NCI-H1092 (cell line): ENCODE measurements around the gene MAP3K5.
"Not testable (repeated sequence)": the region's sequence is repeated elsewhere in the genome, so short reads cannot be mapped to it uniquely, and the experiment has no call there.

Experiments
- DNase-seq: peaks from one replicate; lab custom pipeline; 2025; lab: John Stamatoyannopoulos, UW

The MAP3K5 gene

DNA sequence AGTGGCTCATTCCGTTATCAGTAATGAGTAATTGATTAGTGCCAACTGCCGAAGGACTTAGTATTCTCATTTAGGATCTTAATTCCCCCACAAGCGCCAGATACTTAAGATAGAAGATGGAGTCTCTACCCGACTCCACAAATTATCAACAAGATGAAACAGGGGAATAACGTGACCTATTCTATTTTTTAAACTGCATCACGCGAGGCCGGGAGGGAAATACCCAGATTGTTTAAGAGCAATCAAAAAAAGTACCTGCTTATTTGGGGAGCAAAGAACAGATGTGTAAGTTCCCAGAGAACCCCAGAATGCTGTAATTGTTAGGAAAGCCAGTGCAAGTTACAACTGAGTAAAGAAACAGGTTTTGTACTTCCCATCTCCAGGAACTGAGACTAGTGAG is 1.1 kb upstream of the MAP3K5 start:
- DNase-seq: no peak

- no peak for DNase-seq
Observed at GRCh38 chr6:136792095-136792409, 225 bp downstream of the MAP3K5 start.

DNA sequence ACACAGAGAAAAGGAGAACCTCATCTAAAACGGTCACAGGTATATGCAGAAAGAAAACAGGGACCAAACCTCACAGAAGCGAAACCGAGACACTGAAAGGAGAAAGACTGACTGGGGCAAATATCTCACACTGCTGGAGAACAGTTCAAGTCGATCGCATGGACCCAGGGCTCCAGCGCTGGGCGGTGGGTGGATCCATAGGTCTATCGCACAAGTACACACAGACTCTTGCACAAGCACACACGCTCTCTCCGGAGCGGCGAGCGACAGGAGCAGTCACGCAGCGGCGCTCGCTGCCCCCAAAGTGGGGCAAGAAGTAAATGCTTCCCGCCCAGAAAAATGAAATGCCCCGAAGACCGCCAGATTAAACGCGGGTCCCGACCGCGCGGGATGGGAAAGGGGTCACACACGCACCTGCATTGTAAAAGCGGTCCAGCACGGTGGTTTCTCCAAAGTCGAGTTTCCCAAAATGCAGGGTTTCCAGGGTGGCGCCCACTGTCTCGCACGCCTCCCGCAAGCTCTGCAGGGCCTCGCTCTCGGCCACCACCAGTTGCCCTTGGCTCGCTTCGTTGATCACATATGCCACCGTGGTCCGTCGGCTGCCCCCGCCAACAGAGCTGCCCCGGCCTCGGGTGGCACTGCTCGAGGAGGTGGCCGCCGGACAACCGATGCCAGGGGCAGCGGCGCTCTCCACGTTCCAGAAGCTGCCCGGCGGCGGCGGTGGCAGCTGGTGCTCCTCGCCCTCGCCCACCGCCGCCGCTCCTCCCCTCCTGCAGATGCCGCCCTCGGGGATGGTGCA is 782 bp downstream of the MAP3K5 start:
- DNase-seq: no peak

DNA sequence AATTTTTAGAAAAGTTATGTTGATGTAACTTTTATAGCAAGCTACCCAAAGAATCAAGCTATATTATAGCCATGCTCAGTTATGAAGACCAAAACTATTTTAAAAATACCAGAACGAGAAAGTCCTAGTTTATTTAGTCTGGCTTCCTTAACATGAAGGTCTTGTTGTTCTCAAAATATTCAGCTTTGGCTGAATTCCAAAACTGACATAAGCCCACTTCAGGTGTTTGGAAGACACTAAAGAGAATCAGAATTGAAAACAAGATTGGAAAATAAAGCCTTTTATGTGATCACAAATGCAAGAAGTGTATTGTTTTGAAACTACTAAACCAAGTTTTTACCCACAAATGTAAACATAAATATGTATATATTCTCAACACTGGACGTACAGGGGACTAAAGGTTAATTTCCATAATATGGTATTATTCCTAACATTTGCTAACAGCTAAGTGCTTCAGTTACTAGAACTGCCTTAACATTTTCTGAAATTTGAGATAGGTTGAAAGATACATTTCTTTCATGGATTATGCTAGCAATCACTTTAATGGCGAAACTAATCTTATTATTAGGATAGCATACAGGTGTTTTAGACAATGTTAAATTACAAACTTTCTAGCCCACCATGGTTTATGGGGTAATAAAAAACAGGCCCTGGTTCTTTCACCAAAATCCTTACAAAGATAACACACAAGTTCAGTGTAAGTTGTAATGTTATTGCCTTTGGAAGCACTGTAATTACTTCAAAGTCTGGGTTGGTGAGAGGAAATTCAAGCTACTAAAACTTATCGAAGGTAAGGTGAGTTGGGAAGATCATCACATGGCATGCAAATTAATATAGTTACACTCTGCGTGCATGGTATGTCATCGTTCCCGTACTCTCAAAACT is 1.6 kb downstream of the MAP3K5 start:
- no peak for DNase-seq

DNA sequence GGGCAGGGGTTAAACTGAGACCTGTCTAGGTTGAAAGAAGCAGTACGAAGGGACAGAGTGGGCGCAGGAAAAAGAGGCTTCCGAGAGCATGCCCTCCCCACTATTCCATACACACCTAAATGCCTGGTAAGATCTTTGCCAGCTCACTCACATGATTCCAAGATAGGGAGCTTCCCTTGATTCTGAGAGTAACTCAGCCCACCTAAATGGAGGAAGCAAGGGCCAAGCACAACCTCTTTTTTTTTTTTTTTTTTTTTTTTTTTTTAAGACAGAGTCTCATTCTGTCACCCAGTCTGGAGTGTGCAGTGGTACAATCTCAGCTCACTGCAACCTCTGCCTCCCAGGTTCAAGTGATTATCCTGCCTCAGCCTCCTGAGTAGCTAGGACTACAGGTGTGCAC is 2.8 kb downstream of the MAP3K5 start:
- not testable (repeated sequence) for DNase-seq

DNA sequence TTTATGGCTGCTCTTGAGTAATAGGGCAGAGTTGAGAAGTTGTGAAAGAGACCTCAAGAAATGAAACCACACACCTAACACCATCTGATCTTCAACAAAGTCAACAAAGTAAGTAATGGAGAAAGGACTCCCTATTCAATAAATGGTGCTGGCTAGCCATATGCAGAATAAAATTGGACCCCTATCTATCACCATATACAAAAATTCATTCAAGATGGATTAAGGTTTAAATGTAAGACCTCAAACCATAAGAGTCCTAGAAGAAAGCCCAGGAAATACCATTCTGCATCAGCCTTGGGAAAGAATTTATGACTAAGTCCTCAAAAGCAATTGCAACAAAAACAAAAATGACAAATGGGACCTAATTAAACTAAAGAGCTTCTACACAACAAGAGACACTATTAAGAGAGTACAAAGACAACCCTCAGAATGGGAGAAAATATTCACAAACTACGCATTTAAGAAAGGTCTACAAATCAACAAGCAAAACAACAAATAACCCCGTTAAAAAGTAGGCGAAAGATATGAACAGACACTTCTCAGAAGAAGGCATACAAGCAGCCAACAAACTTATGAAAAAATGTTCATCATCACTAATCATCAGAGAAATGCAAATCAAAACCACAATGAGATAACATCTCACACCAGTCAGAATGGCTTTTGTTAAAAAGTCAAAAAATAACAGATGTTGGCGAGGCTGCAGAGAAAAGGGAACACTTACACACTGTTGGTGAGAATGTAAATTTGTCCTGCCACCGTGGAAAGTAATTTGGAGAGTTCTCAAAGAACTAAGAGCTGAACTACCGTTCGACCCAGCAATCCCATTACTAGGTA is 4.0 kb downstream of the MAP3K5 start:
- DNase-seq: no peak

DNA sequence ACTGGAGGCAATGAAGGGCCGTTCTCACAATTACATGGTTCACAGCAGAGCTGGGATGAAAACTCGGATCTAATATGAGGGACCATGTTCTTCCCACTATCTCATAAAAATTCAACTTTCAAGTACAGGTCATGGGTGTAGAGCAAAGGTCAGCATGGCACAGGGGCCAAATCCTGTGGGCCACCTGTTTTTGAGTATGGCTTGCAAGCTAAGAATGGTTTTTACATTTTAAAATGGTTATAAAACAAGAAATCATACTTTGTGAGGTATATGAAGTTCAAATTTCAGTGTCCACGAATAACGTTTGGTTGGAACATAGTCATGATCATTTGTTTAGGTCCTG is 4.6 kb downstream of the MAP3K5 start:
- no peak for DNase-seq

DNA sequence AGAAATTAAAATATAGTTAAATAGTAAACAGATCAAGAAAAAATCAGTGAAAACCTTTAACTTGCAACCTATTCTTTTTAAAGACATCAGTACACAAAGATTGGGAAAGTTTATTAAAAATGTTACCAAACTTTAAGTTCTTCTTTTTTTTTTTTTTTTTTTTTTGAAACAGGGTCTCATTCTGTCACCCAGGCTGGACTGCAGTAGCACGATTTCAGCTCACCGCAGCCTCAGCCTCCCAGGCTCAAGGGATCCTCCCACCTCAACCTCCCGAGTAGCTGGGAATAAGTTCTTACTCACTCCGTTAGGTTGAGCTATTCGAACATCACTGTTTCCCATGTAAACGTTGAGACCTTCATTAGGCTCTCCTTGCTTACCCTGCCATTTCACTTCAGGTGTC is 5.6 kb downstream of the MAP3K5 start:
- no peak for DNase-seq

DNA sequence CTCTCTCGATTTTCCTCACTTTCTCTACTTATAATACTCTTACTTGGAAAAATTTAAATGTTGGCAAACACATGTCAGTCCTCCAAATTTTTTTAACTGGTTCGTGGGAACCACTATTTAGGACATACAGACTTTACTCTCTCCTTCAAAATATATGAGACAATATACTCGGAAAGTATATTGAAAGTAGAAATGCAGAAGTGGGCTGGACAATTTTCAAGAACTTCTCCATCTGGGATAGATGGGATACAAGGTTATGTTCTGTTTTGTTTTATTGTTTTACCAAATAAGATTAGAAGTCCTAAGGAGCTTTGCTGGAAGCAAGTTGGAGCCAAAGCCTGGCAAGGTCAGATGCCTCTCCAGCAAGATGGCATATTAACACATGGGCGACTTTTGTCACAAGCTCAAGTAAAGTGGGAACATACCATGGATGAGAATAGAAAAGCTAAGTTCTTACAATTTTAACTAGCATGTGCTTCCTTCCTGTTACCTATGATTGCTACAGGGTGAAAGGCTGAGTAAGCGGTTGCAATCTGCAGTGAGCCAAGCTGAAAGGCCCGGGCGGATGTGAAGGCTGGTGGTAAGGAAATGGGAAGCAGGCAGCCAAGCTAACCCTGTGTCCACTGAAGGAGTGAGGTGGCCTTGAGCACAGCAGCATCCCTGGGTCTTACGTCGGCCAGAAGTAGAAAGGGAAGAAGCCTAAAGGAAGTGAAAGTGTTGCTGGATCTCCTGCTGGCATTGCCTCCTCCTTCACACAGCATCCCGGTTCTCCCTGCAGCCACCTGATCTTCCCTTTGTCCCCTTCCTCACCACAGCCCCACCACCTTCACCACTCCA is 7.1 kb downstream of the MAP3K5 start:
- no peak for DNase-seq

DNA sequence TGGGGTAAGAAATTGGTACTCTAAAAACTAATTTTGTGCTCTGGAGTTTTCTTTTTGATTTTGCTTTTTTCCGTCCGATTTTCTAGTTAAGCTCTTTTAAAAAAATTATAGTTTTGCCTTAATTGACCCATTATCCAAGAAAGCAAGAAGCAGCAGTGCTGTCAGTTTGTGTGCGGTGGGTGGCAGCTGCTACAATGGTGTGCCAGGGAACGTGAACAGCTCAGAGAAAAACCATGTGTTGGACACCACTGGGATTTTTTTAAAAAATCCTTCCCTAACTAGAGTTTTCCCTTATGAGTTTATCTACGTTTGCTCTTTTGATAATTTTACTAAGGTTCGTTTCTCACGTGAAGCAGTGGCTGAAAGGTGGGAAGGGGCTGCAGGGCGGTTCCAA is 8.0 kb downstream of the MAP3K5 start:
- DNase-seq: no peak

GRCh38 chr6:136783495-136784270 is 8.6 kb downstream of the MAP3K5 start:
- no peak for DNase-seq

DNA sequence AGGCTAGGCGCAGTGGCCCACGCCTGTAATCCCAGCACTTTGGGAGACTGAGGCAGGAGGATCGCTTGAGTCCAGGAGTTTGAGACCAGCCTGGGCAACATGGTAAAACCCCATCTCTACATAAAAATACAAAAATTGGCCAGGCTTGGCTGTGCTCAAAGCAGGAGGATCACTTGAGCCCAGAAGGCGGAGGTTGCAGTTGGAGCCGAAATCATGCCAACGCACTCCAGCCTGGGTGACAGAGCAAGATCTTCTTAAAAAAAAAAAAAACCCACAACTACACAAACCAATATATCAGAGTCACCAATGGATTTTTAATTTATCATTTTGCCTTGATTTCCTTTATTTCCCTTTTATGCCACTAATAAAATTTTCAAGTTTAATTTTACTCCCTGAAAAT is 9.3 kb downstream of the MAP3K5 start:
- no peak for DNase-seq

DNA sequence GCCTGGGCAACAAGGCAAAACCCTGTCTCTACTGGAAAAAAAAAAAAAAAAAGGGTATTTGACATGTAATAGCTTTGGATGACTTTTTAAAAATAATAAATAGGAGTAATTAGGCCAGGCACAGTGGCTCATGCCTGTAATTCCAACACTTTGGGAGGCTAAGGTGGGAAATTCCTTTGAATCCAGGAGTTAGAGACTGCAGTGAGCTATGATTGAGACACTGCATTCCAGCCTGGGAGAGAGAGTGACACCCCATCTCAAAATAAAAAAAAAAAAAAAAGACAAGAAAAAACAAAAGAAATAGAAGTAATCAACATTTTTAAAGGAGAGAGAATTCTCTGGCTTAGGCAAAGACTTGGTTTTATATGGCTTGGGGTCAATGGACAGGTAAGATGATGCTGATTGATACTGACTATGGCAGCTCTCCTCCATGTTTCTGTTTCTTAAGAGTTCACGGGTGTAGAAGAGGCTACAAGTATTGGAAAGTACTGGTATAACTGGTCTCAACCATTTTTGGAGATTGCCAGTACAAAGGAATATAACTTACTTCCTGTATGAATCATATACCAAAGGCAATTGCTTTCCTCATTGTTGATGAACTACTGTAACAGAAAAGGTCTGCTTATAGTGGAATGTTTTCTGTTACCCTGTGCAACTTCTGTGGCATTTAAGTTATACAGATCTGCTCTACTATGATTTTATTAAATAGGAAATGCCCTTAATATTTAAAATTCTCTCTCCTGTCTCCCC is 10.1 kb downstream of the MAP3K5 start:
- DNase-seq: no peak

GRCh38 chr6:136780972-136781371 is 11.3 kb downstream of the MAP3K5 start:
- no peak for DNase-seq

- no peak for DNase-seq
Observed at GRCh38 chr6:136779682-136780081, 12.6 kb downstream of the MAP3K5 start.

- DNase-seq: no peak
Observed at GRCh38 chr6:136777651-136778050, 14.6 kb downstream of the MAP3K5 start.

GRCh38 chr6:136775548-136775947 is 16.7 kb downstream of the MAP3K5 start:
- no peak for DNase-seq

- DNase-seq: no peak
Observed at GRCh38 chr6:136775081-136775480, 17.2 kb downstream of the MAP3K5 start.

DNA sequence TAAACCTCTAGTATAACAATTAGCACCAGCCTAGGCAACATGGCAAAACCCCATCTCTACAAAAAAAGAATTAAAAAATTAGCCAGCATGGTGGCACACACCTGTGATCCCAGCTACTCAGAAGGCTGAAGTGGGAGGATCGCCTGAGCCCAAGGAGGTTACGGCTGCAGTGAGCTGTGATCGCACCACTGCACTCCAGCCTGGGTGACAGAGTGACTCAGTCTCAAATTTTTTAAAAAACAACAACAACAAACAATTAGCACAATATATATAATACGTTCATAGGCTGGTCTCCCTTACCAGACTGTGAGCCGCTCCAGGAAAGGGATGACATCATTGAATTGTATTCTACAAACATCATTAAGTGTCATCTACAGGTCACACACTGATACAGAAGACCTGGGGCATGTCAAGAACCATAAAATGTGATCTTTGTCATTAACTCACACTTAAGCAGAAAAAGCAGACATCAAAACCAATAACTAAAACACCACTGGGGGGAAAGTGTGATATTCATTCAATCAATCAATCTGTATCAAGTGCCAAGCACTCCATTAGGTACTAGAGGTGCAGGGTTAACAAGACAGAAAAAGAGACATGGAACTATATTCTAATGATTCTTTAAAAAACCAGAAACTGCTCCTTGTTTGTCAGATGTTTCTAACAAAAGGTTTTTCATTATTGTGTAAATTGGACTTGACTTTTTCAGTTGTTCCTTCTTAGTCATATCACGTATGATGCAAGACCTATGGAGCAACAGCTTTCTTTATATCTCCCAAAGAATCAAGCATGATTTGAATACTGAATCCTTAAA is 17.8 kb downstream of the MAP3K5 start:
- no peak for DNase-seq

- DNase-seq: no peak
Observed at GRCh38 chr6:136773473-136773796, 18.8 kb downstream of the MAP3K5 start.
